DND-41 (cell line): Measurements from ENCODE around the gene ZSCAN2.

Experiments
- ATAC-seq: fragments of 200-7000 bp; cut with Tn5 transposase; 3 replicates; pipeline ENCODE4 v1.9.1; 2021; ENCODE audit warnings: low read depth; ENCODE audit not compliant: insufficient read depth
- DNase-seq: peaks from one replicate; pipeline ENCODE4 v3.0.0-alpha.2; 2020
- H2AFZ ChIP-seq: 2 replicates; pipeline ENCODE4 v1.6.0; 2012; ENCODE audit warnings: low read depth, low read length
- H3K27ac ChIP-seq: 2 replicates; pipeline ENCODE4 v1.5.1; 2012; ENCODE audit warnings: low read length, inconsistent platforms
- H3K27me3 ChIP-seq: fragments of 200-600 bp; sonication (generic); 2 replicates; pipeline ENCODE4 v1.6.0; 2012; ENCODE audit warnings: low read length, mild to moderate bottlenecking, inconsistent platforms; ENCODE audit not compliant: insufficient read depth, poor library complexity
- H3K36me3 ChIP-seq: 2 replicates; pipeline ENCODE4 v1.5.1; 2012; ENCODE audit warnings: low read length, inconsistent platforms; ENCODE audit not compliant: insufficient read depth
- H3K4me1 ChIP-seq: 2 replicates; pipeline ENCODE4 v1.5.1; 2012; ENCODE audit warnings: mild to moderate bottlenecking, low read length; ENCODE audit not compliant: insufficient read depth
- H3K4me2 ChIP-seq: 2 replicates; pipeline ENCODE4 v1.6.0; 2012; ENCODE audit warnings: mild to moderate bottlenecking, moderate library complexity, low read length, inconsistent platforms; ENCODE audit not compliant: insufficient read depth
- H3K4me3 ChIP-seq, 2 experiments: fragments of 200-600 bp in 1 of 2; shearing (Covaris generic) in 1 of 2; 2 replicates each; pipeline ENCODE4 v1.5.1; 2012 to 2016; ENCODE audit warnings: inconsistent platforms in 2 of 2, low read length in 2 of 2, mild to moderate bottlenecking in 2 of 2, low read depth in 1 of 2, moderate library complexity in 1 of 2
- H3K79me2 ChIP-seq: 2 replicates; pipeline ENCODE4 v1.6.0; 2012; ENCODE audit warnings: low read length, inconsistent platforms; ENCODE audit not compliant: insufficient read depth
- H3K9ac ChIP-seq: 2 replicates; pipeline ENCODE4 v1.6.0; 2012; ENCODE audit warnings: low read depth, mild to moderate bottlenecking, inconsistent platforms, low read length, moderate library complexity
- H3K9me3 ChIP-seq: 2 replicates; pipeline ENCODE4 v1.5.1; 2012; ENCODE audit warnings: low read length, moderate library complexity, mild to moderate bottlenecking, inconsistent platforms; ENCODE audit not compliant: insufficient read depth, severe bottlenecking
- H4K20me1 ChIP-seq: 2 replicates; pipeline ENCODE4 v1.6.0; 2012; ENCODE audit warnings: low read length; ENCODE audit not compliant: insufficient read depth
- CTCF ChIP-seq: IDR thresholded peaks from 2 replicates; pipeline ENCODE4 v1.5.1; 2012; ENCODE audit warnings: borderline replicate concordance, low read length, moderate library complexity, mild to moderate bottlenecking; ENCODE audit not compliant: poor library complexity, severe bottlenecking; ENCODE audit errors: extremely low read depth
- EZH2 ChIP-seq: IDR thresholded peaks from 3 replicates; pipeline ENCODE4 v1.6.1; 2012; ENCODE audit warnings: borderline replicate concordance, low read depth, mild to moderate bottlenecking, moderate library complexity, low read length, inconsistent platforms; ENCODE audit not compliant: severe bottlenecking

Gene ZSCAN2

GRCh38 chr15:84598250-84598649 lies 2.6 kb upstream of the ZSCAN2 start:
- no peak for TF ChIP-seq EZH2
- peak; percentile 46 for TF ChIP-seq CTCF
- Histone ChIP-seq H3K79me2 (peaks cover 23% of the 10 kb centered on the region), H2AFZ (peak overlapping the region; percentile 67), H4K20me1 (peaks cover 3% of the 10 kb centered on the region; the same call in 1 of the 2 replicates), H3K27ac (peak overlapping the region; percentile 92), H3K9me3 (no peaks in the 10 kb centered on the region), H3K4me1 (peaks cover 61% of the 10 kb centered on the region), H3K4me2 (peak overlapping the region; percentile 93), H3K27me3 (no peaks in the 10 kb centered on the region), H3K9ac (peak overlapping the region; percentile 53), H3K4me3 (peak overlapping the region in 1 of 2 experiments; percentile 40; a peak in 1 of 4 replicates), H3K36me3 (no peaks in the 10 kb centered on the region)
- ATAC-seq = peak; percentile 70
- peak; percentile 66 for DNase-seq

- H3K27me3 ChIP-seq = no peaks in the 10 kb centered on the region
- TF ChIP-seq CTCF (peak; percentile 75), EZH2 (no peak)
- peaks cover 67% of the 10 kb centered on the region for H3K4me1 ChIP-seq
- H3K79me2 ChIP-seq = peaks cover 28% of the 10 kb centered on the region
- H3K4me2 ChIP-seq = peak overlapping the region; percentile 93
- peak overlapping the region in 1 of 2 experiments; percentile 40; a peak in 2 of 4 replicates for H3K4me3 ChIP-seq
- H4K20me1 ChIP-seq = peaks cover 6% of the 10 kb centered on the region
- H3K27ac ChIP-seq = peak overlapping the region; percentile 92
- no peak for ATAC-seq
- H3K9ac ChIP-seq = peak overlapping the region; percentile 53
- H3K9me3 ChIP-seq = no peaks in the 10 kb centered on the region
- H2AFZ ChIP-seq = peak overlapping the region; percentile 67; the same call in 1 of the 2 replicates
- H3K36me3 ChIP-seq = peaks cover 4% of the 10 kb centered on the region
- peak; percentile 41 for DNase-seq
Measured at GRCh38 chr15:84598993-84599392, 1.8 kb upstream of the ZSCAN2 start.

GRCh38 chr15:84599906-84600305 lies 903 bp upstream of the ZSCAN2 start:
- ATAC-seq = no peak
- H4K20me1 ChIP-seq = peaks cover 10% of the 10 kb centered on the region
- no peaks in the 10 kb centered on the region for H3K27me3 ChIP-seq
- H3K79me2 ChIP-seq = peaks cover 35% of the 10 kb centered on the region
- H3K36me3 ChIP-seq = peaks cover 11% of the 10 kb centered on the region
- H2AFZ ChIP-seq = no peak overlapping the region
- H3K4me3 ChIP-seq = peak overlapping the region in 1 of 2 experiments; percentile 99; a peak in 1 of 4 replicates
- H3K4me2 ChIP-seq = peak overlapping the region; percentile 93
- TF ChIP-seq EZH2 (no peak), CTCF (no peak)
- peak overlapping the region; percentile 92 for H3K27ac ChIP-seq
- peaks cover 68% of the 10 kb centered on the region for H3K4me1 ChIP-seq
- no peak overlapping the region for H3K9ac ChIP-seq
- no peak for DNase-seq
- no peaks in the 10 kb centered on the region for H3K9me3 ChIP-seq

- peak overlapping the region; percentile 76 for H3K9ac ChIP-seq
- H3K27ac ChIP-seq = peak overlapping the region; percentile 61
- no peaks in the 10 kb centered on the region for H3K27me3 ChIP-seq
- peak overlapping the region; percentile 94 for H2AFZ ChIP-seq
- peaks cover 14% of the 10 kb centered on the region for H4K20me1 ChIP-seq
- peaks cover 39% of the 10 kb centered on the region for H3K79me2 ChIP-seq
- H3K4me1 ChIP-seq = peaks cover 72% of the 10 kb centered on the region
- peak; percentile 83 for DNase-seq
- H3K4me3 ChIP-seq = peak overlapping the region; percentile 34 to 99
- H3K4me2 ChIP-seq = peak overlapping the region; percentile 93
- ATAC-seq = peak; percentile 54
- H3K9me3 ChIP-seq = no peaks in the 10 kb centered on the region
- peaks cover 15% of the 10 kb centered on the region for H3K36me3 ChIP-seq
- TF ChIP-seq CTCF = no peak
Measured at GRCh38 chr15:84600331-84600686, 500 bp upstream of the ZSCAN2 start.
